IPS-18c (cell line): ENCODE data around the gene SLC4A3.

Source experiments
- H3K4me3 ChIP-seq: 2 replicates; pipeline ENCODE4 v1.7.0; 2013; ENCODE audit warnings: low read depth, mild to moderate bottlenecking, low read length, moderate library complexity; ENCODE audit not compliant: insufficient read depth
- H3K9me3 ChIP-seq: one replicate; pipeline ENCODE4 v1.6.1; 2013; ENCODE audit warnings: mild to moderate bottlenecking, low read length, moderate library complexity; ENCODE audit not compliant: control insufficient read depth, insufficient read depth

Gene SLC4A3

GRCh38 chr2:219658874-219659273, 31.4 kb downstream of the SLC4A3 start:
- peaks cover 4% of the 10 kb centered on the region for H3K9me3 ChIP-seq
- H3K4me3 ChIP-seq = no peak overlapping the region

- Histone ChIP-seq H3K9me3 (peaks cover 4% of the 10 kb centered on the region), H3K4me3 (no peak overlapping the region)
These were observed 33.9 kb downstream of the SLC4A3 start for GRCh38 chr2:219661197-219661954.

DNA sequence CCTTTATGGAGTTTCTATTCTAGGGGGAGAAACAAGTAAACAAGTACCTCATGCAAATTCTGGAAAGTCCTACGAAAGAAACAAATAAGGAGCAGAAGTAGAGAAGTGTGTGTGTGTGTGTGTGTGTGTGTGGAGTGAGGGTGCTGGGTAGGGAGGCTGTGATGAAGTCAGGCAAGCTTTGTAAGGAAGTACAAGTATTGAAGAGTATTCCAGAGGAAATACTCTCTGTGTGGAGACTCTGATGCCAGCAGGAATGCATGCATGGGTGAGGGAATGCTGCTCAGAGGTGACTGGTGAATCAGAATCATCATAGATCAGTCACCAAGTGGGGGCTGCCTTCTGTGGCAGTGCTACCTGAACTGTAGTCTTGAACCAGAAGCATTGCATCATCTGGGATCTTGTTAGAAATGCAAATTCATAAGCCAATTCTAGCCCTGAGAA, 34.5 kb downstream of the SLC4A3 start:
- peaks cover 4% of the 10 kb centered on the region for H3K9me3 ChIP-seq
- H3K4me3 ChIP-seq = no peak overlapping the region

GRCh38 chr2:219662566-219662965, 35.1 kb downstream of the SLC4A3 start:
- no peak overlapping the region; the same call in 1 of the 2 replicates for H3K4me3 ChIP-seq
- peaks cover 4% of the 10 kb centered on the region for H3K9me3 ChIP-seq

GRCh38 chr2:219663116-219663762, 35.8 kb downstream of the SLC4A3 start:
- Histone ChIP-seq H3K9me3 (peaks cover 4% of the 10 kb centered on the region), H3K4me3 (no peak overlapping the region; the same call in 1 of the 2 replicates)

GRCh38 chr2:219664041-219664440, 36.6 kb downstream of the SLC4A3 start:
- H3K9me3 ChIP-seq = peaks cover 4% of the 10 kb centered on the region
- H3K4me3 ChIP-seq = no peak overlapping the region

DNA sequence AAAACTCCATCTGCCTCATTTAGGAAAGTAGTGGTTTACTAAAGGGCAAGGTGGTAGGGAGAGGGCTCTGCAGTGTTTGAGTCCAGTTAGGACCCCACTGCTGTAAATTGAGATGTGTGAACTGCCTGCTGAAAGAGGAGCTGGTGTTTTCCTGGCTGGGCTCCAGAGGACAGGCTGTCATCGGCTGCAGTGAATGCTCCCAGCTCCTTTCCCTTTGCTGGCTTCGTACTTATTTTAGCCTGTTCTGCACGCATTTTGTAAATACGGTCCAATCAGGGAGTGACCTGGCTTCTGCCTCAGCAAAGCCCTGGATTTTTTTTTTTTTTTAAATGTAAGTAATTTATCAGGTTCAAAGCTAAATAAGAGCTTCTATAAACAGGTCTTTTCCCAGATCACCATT, 37.5 kb downstream of the SLC4A3 start:
- Histone ChIP-seq H3K4me3 (no peak overlapping the region), H3K9me3 (peaks cover 3% of the 10 kb centered on the region)

GRCh38 chr2:219665926-219666325, 38.5 kb downstream of the SLC4A3 start:
- no peaks in the 10 kb centered on the region for H3K9me3 ChIP-seq

DNA sequence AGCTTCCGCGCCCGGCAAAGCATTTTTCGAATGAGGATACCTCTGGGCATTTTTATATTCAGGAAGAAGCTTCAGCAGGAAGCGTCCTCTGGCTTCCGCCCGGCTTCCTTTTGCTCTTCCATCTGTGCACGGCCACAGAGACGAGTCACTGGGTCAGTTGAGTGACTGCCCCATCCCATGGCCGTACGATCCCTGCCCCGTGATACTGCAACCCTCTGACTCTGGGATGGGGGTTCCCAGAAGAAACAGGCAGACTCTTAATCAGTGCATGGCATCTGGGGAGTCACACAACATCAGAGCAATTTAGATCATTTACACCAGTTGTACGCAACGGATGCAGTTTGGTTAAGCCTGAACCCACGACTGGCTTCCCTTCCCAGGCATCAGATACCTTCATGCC, 40.9 kb downstream of the SLC4A3 start:
- H3K9me3 ChIP-seq = no peaks in the 10 kb centered on the region
- no peak overlapping the region for H3K4me3 ChIP-seq

More at GRCh38 chr2:219665926-219666325, 38.5 kb downstream of the SLC4A3 start:
- no peak overlapping the region for H3K4me3 ChIP-seq

- Histone ChIP-seq H3K9me3 (no peaks in the 10 kb centered on the region), H3K4me3 (no peak overlapping the region)
These were observed 43.0 kb downstream of the SLC4A3 start for GRCh38 chr2:219670386-219670785.

DNA sequence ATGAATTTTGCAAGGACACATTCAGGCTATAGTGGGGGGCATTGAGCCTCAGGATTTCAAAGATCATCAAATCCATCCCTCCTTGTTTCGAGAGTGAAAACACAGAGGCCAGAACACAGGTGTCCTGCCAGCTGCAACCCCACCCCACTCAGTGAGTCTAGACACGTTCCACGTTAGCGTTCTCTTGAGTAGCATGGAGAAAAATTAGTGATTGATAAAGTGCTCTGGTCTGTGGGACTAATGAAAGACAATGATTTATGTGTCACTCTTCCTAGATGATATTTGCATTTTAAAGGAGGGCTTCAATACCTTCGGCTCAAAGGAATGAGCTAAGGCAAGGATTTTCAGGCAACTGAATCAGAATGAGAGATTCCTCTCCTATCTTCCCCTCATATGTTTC, 43.8 kb downstream of the SLC4A3 start:
- no peaks in the 10 kb centered on the region for H3K9me3 ChIP-seq

DNA sequence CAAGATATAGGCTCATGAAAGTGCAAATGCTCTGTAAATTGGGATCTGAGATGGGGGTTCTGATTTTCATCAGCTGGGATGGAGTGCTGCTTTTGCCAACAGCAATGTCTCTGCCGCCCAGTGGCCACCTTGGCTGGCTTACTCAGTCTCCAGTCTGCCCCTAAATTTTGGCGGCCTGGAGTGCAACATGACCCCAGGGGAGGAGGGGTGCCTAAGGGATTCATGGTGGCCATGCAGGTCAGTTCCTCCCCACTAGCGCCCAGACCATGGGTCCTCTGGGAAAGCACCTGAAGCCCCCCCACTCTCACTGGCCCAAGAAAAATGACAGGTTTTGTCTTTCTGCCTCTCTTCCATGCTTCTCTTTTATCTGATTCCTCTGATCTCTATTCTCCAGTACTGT, 45.0 kb downstream of the SLC4A3 start:
- Histone ChIP-seq H3K4me3 (no peak overlapping the region), H3K9me3 (no peaks in the 10 kb centered on the region)

More for the DNA sequence above, 43.8 kb downstream of the SLC4A3 start:
- H3K4me3 ChIP-seq = no peak overlapping the region

DNA sequence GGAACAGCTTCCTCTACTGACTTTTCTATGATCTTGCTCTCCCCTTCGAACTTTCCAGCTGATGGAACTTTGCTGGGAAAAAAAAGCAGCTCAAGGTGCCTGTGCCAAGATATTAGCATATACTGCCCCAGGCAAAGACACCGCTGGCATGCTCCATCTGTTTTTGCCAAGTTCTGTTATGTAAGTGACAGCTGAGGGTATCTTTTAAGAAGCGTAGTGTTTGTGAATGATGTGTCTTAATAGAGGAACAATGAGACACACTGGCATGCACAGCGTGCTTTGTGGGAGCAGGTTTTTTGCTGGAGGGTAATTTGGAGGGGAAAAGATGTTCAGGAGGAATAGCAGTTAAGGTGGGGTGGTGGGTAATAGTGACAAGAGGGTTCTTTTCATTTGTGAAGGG, 47.8 kb downstream of the SLC4A3 start:
- Histone ChIP-seq H3K9me3 (no peaks in the 10 kb centered on the region), H3K4me3 (no peak overlapping the region)

- H3K4me3 ChIP-seq = no peak overlapping the region
- H3K9me3 ChIP-seq = no peaks in the 10 kb centered on the region
These were observed 49.2 kb downstream of the SLC4A3 start for GRCh38 chr2:219676586-219676985.

GRCh38 chr2:219679041-219679440, 51.6 kb downstream of the SLC4A3 start:
- Histone ChIP-seq H3K4me3 (no peak overlapping the region), H3K9me3 (no peaks in the 10 kb centered on the region)

- no peaks in the 10 kb centered on the region for H3K9me3 ChIP-seq
These were observed 52.1 kb downstream of the SLC4A3 start for GRCh38 chr2:219679571-219679970.

DNA sequence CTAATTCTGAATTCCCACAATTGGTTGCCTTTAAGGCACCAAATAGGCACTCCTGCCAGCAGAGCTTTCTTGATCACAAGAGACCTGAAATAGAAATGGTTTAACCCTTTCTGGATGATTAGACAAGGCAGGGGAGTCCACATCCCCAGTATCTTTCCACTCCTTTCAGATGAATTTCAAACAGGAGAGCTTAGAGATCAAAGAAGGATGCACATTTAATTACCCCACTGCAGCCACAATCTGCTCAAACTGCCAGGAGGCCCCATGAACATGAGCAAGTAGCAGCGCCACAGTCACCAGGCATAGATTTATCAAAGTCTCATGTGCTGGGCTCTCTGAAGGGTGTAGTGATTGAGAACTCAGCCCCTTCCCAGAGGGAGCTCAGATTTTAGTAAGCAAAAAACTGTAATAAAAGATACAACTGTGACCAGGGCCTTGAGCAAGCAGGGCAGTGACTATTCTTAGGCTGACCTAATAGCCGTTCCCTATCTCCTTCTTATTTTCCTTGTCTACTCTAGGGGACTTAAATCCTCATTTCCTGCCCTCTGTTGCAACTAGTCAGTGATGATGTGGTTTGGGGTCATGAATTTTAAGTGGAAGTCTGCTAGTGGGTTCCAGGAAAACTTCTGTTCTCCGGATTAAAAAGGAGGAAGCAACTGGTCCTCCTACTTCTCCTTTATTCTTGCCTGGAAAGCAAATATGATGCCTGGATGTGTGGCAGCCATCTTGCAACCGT, 53.7 kb downstream of the SLC4A3 start:
- no peaks in the 10 kb centered on the region for H3K9me3 ChIP-seq
- no peak overlapping the region for H3K4me3 ChIP-seq

More at GRCh38 chr2:219679571-219679970, 52.1 kb downstream of the SLC4A3 start:
- H3K4me3 ChIP-seq = no peak overlapping the region
